Endothelial cell of umbilical vein (primary cell): Measurements from ENCODE around the gene CCL11. TPM values are rescaled to one million over a fixed set of nuclear protein-coding genes. Genes with fewer than 3 reads are reported as not detected.

Experiments
- BruUV-seq: library from RNA; stranded (reverse); fragments of 400-500 nt; replicated peaks from 2 replicates; lab custom pipeline; 2021; lab: Mats Ljungman, UMichigan
- CTCF ChIA-PET: fragments of 300-600, 350-600 bp; sonication (Branson Sonifier 250); formaldehyde crosslinking; loops from one replicate; lab custom pipeline; 2021; ENCODE audit warnings: antibody characterized with exemption, inconsistent platforms; lab: Charles Lee
- POLR2A ChIA-PET: fragments of 300-600, 350-600 bp; sonication (Branson Sonifier 250); formaldehyde crosslinking; loops from one replicate; lab custom pipeline; 2021; ENCODE audit warnings: antibody characterized with exemption, inconsistent platforms; lab: Charles Lee
- DNase-seq: peaks from one replicate; pipeline ENCODE4 v3.0.0-alpha.2; 2011; ENCODE audit warnings: low read depth, low spot score
- FAIRE-seq: peaks from 2 replicates; lab custom pipeline; 2011; peaks lifted over from hg19 to GRCh38; lab: Jason Lieb, UNC
- H2AFZ ChIP-seq: 2 replicates; pipeline ENCODE4 v1.6.0; 2012; ENCODE audit warnings: low read depth, low read length, control low read depth, inconsistent platforms
- H3K27ac ChIP-seq: 2 replicates; pipeline ENCODE4 v1.5.1; 2011; ENCODE audit warnings: low read depth, mild to moderate bottlenecking, control low read depth, low read length, moderate library complexity; ENCODE audit not compliant: insufficient read depth
- H3K27me3 ChIP-seq, 2 experiments: 2 replicates each; pipeline versions ENCODE4 v1.6.0 to v1.6.1; 2011; ENCODE audit warnings: low read length in 2 of 2, mixed read lengths in 1 of 2; ENCODE audit not compliant: control insufficient read depth in 2 of 2, insufficient read depth in 2 of 2
- H3K36me3 ChIP-seq, 2 experiments: 2 replicates in 1 of 2; 3 replicates in 1 of 2; pipeline ENCODE4 v1.5.1; 2011; ENCODE audit warnings: low read length in 2 of 2, mild to moderate bottlenecking in 1 of 2, moderate library complexity in 1 of 2; ENCODE audit not compliant: control insufficient read depth in 2 of 2, insufficient read depth in 2 of 2; ENCODE audit errors: extremely low read depth in 1 of 2
- H3K4me1 ChIP-seq: 3 replicates; pipeline ENCODE4 v1.5.1; 2011; ENCODE audit warnings: mild to moderate bottlenecking, low read length; ENCODE audit not compliant: control insufficient read depth, insufficient read depth; ENCODE audit errors: extremely low read depth
- H3K4me2 ChIP-seq: 2 replicates; pipeline ENCODE4 v1.6.1; 2011; ENCODE audit warnings: low read length, control low read depth, mixed read lengths; ENCODE audit not compliant: insufficient read depth
- H3K4me3 ChIP-seq, 3 experiments: fragments of 200-600 bp in 1 of 3; sonication (generic), shearing (Covaris generic) in 1 of 3; replicated peaks in 1 of 3; 2 replicates each; pipeline ENCODE4 v1.5.1; 2011 to 2016; ENCODE audit warnings: control low read depth in 3 of 3, low read length in 3 of 3, mild to moderate bottlenecking in 2 of 3, inconsistent platforms in 1 of 3, low read depth in 1 of 3, moderate library complexity in 1 of 3; ENCODE audit not compliant: insufficient read depth in 1 of 3
- H3K79me2 ChIP-seq: 2 replicates; pipeline ENCODE4 v1.6.0; 2012; ENCODE audit warnings: low read length, inconsistent platforms; ENCODE audit not compliant: control insufficient read depth, insufficient read depth
- H3K9ac ChIP-seq: replicated peaks from 2 replicates; pipeline ENCODE3; 2011; ENCODE audit warnings: low read length, control low read depth; ENCODE audit not compliant: insufficient read depth; ENCODE audit errors: extremely low read depth
- H3K9me1 ChIP-seq: replicated peaks from 3 replicates; pipeline ENCODE4 v1.6.0; 2011; ENCODE audit warnings: mild to moderate bottlenecking, low read length; ENCODE audit not compliant: control insufficient read depth, insufficient read depth; ENCODE audit errors: extremely low read depth
- H3K9me3 ChIP-seq: replicated peaks from 2 replicates; pipeline ENCODE4 v1.5.1; 2012; ENCODE audit warnings: low read length, inconsistent platforms; ENCODE audit not compliant: control insufficient read depth, insufficient read depth
- H4K20me1 ChIP-seq: replicated peaks from 2 replicates; pipeline ENCODE3; 2011; ENCODE audit warnings: mild to moderate bottlenecking, low read length; ENCODE audit not compliant: control insufficient read depth, insufficient read depth; ENCODE audit errors: extremely low read depth
- EZH2 ChIP-seq: IDR thresholded peaks from 2 replicates; pipeline ENCODE4 v1.6.1; 2012; ENCODE audit warnings: borderline replicate concordance, low read depth, mild to moderate bottlenecking, moderate library complexity, low read length, inconsistent platforms; ENCODE audit not compliant: severe bottlenecking
- FOS ChIP-seq: IDR thresholded peaks from 2 replicates; pipeline ENCODE4 v1.6.1; 2011; ENCODE audit warnings: mild to moderate bottlenecking, low read length, moderate library complexity, borderline replicate concordance; ENCODE audit not compliant: insufficient read depth
- GATA2 ChIP-seq: IDR thresholded peaks from 2 replicates; pipeline ENCODE4 v1.7.0; 2011; ENCODE audit warnings: low read depth, mild to moderate bottlenecking, moderate library complexity, mixed read lengths, low read length; ENCODE audit not compliant: insufficient read length, insufficient read depth
- JUN ChIP-seq: IDR thresholded peaks from 2 replicates; pipeline ENCODE4 v1.6.1; 2011; ENCODE audit warnings: borderline replicate concordance, low read depth; ENCODE audit not compliant: insufficient read length, insufficient read depth
- MYC ChIP-seq: IDR thresholded peaks from one replicate; pipeline ENCODE4 v1.6.1; 2011; ENCODE audit warnings: mild to moderate bottlenecking, low read depth, low read length
- POLR2A ChIP-seq: IDR thresholded peaks from 2 replicates; pipeline ENCODE4 v1.6.1; 2012; ENCODE audit warnings: low read depth, mild to moderate bottlenecking, control low read depth, low read length
- POLR2AphosphoS5 ChIP-seq: IDR thresholded peaks from 2 replicates; pipeline ENCODE4 v1.6.1; 2012; ENCODE audit warnings: low read depth, mild to moderate bottlenecking, control low read depth, low read length, moderate library complexity; ENCODE audit not compliant: insufficient read depth
- dilution Hi-C: fragments of 300-500 bp; cut with MboI; formaldehyde crosslinking; loops from one replicate; pipeline ENCODE4 v1.15.0; 2019; ENCODE audit warnings: low sequenced_read_pairs; ENCODE audit not compliant: extremely low pct_ligation_motif_present
- intact Hi-C: fragments of 100-400 bp; cut with micrococcal nuclease; formaldehyde crosslinking; loops from one replicate; pipeline ENCODE4 v1.10.0; 2022
- polyA plus RNA-seq, 4 experiments: library from polyadenylated mRNA; depleted of rRNA in 3 of 4; stranded (reverse) in 3 of 4; unstranded in 1 of 4; fragments of >200 nt; gene quantifications; 2 replicates each; pipeline versions ENCODE4 v1.2.1 to v1.2.3, GENCODE V29; 2011 to 2012; ENCODE audit warnings: missing spikeins in 1 of 4
- total RNA-seq: library from RNA; stranded (reverse); gene quantifications from 2 replicates; pipeline ENCODE4 v1.2.3, GENCODE V29; 2021
- TF ChIP-seq, protein P1 (sequence below): IDR thresholded peaks from 2 replicates; pipeline ENCODE4 v1.6.1; 2011; ENCODE audit not compliant: insufficient read depth, insufficient read length
- TF ChIP-seq, protein P2 (sequence below), 2 donors: IDR thresholded peaks; 1 replicate in 1 of 2; 2 replicates in 1 of 2; pipeline ENCODE4 v1.5.1; 2011; ENCODE audit warnings: low read length in 2 of 2, mild to moderate bottlenecking in 2 of 2, moderate library complexity in 2 of 2, control low read depth in 1 of 2, inconsistent platforms in 1 of 2, low read depth in 1 of 2; ENCODE audit not compliant: insufficient read depth in 1 of 2; ENCODE audit errors: extremely low read depth in 1 of 2

Gene CCL11
- total and polyA plus RNA-seq, 2 donors (not counting 3 experiments of a cell fraction or from before 2014, with no cell fraction given) = not detected

- Histone ChIP-seq H3K9me1 (no peaks in the 10 kb centered on the region), H3K9ac (peak overlapping the region; percentile 83), H3K4me1 (peaks cover 89% of the 10 kb centered on the region), H4K20me1 (no peaks in the 10 kb centered on the region), H3K9me3 (no peaks in the 10 kb centered on the region), H3K27me3 (no peaks in the 10 kb centered on the region), H3K4me3 (no peak overlapping the region), H3K36me3 (peaks cover 0 to 4% of the 10 kb centered on the region in 2 experiments), H2AFZ (no peak overlapping the region), H3K4me2 (peak overlapping the region; percentile 55), H3K27ac (peak overlapping the region; percentile 96), H3K79me2 (no peaks in the 10 kb centered on the region)
- POLR2A ChIA-PET = interaction anchor here (1.2 to 1.8 kb wide), 3 partner anchors 9 to 16 kb away, joined by 6 to 14 read pairs (median 9); no protein-coding TSS in a partner anchor
- DNase-seq = no peak
- BruUV-seq = TSS peak; percentile 10
- CTCF ChIA-PET = interaction anchor here (0.7 to 2.3 kb wide), 10 partner anchors 9 to 110 kb away, joined by 3 to 27 read pairs (median 6); partner anchors contain the start of gene CCL1
- dilution Hi-C loops (no loop called here), intact Hi-C loops (loop anchor here (1.0 to 10.0 kb wide), 4 partner anchors 14 to 1180 kb away; partner anchors contain the start of genes SLFN11, SLFN12 and SLFN5)
- TF ChIP-seq POLR2A (no peak), FOS (no peak), MYC (no peak), JUN (no peak), EZH2 (no peak), GATA2 (no peak), POLR2AphosphoS5 (no peak)
- TF ChIP-seq, protein P1, sequence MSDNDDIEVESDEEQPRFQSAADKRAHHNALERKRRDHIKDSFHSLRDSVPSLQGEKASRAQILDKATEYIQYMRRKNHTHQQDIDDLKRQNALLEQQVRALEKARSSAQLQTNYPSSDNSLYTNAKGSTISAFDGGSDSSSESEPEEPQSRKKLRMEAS = no peak
- TF ChIP-seq, protein P2, sequence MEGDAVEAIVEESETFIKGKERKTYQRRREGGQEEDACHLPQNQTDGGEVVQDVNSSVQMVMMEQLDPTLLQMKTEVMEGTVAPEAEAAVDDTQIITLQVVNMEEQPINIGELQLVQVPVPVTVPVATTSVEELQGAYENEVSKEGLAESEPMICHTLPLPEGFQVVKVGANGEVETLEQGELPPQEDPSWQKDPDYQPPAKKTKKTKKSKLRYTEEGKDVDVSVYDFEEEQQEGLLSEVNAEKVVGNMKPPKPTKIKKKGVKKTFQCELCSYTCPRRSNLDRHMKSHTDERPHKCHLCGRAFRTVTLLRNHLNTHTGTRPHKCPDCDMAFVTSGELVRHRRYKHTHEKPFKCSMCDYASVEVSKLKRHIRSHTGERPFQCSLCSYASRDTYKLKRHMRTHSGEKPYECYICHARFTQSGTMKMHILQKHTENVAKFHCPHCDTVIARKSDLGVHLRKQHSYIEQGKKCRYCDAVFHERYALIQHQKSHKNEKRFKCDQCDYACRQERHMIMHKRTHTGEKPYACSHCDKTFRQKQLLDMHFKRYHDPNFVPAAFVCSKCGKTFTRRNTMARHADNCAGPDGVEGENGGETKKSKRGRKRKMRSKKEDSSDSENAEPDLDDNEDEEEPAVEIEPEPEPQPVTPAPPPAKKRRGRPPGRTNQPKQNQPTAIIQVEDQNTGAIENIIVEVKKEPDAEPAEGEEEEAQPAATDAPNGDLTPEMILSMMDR (IDR thresholded peaks at IDR 0.05; ENCODE audit: extremely low read depth in 1 of 2, insufficient read depth in 1 of 2, low read depth in 1 of 2, low read length in 2 of 2) = no peak
- FAIRE-seq = peak; percentile 21
Measured at GRCh38 chr17:34252095-34252443, 33.5 kb upstream of the CCL11 start.
